ENCODE measurements around the gene CT45A8.
A peak's percentile ranks its signal among the peaks of the same experiment; 100 is the strongest.
"Not testable (repeated sequence)": the region's sequence is repeated elsewhere in the genome, so short reads cannot be mapped to it uniquely, and the experiment has no call there.

CT45A8 gene

DNA sequence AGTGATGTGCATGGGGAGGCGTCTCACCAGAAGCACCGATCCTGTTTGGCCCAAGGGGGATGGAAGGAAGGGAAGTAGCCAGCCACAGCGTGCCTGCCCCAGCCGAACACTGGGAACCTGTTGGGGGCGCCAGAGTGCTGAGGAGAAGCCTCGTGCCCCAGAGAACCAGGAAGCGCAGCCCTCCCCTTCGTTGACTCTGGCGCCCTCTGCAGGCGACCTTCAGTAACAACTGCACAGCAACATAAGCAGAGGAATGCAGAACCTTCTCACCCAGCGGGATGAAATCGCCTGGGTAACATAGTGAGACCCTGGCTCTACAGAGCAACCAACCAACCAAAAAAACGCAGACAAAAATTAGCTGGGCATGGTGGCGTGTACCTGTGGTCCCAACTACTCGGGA lies 34.6 kb upstream of the CT45A8 start:
- TF ChIP-seq, protein P1, sequence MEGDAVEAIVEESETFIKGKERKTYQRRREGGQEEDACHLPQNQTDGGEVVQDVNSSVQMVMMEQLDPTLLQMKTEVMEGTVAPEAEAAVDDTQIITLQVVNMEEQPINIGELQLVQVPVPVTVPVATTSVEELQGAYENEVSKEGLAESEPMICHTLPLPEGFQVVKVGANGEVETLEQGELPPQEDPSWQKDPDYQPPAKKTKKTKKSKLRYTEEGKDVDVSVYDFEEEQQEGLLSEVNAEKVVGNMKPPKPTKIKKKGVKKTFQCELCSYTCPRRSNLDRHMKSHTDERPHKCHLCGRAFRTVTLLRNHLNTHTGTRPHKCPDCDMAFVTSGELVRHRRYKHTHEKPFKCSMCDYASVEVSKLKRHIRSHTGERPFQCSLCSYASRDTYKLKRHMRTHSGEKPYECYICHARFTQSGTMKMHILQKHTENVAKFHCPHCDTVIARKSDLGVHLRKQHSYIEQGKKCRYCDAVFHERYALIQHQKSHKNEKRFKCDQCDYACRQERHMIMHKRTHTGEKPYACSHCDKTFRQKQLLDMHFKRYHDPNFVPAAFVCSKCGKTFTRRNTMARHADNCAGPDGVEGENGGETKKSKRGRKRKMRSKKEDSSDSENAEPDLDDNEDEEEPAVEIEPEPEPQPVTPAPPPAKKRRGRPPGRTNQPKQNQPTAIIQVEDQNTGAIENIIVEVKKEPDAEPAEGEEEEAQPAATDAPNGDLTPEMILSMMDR (IDR thresholded peaks at IDR 0.05; ENCODE audit: low read depth, low read length, poor library complexity, severe bottlenecking), result peak; percentile 18
- H3K27ac ChIP-seq (ENCODE audit: low read depth, low read length); H3F3A ChIP-seq (ENCODE audit: control insufficient read depth, insufficient read depth); H4K20me1 ChIP-seq (ENCODE audit: control insufficient read depth, insufficient read depth, low read depth, low read length); H3K4me2 ChIP-seq (ENCODE audit: low read length); H3K36me3 ChIP-seq (ENCODE audit: control insufficient read depth, low read length); H3K9me2 ChIP-seq (replicated peaks; ENCODE audit: control insufficient read depth, low read length); H3K79me2 ChIP-seq (ENCODE audit: control insufficient read depth, low read length); H3K9me3 ChIP-seq (ENCODE audit: control insufficient read depth, insufficient read depth, low read length); H3K4me3 ChIP-seq (ENCODE audit: low read length); H3K27me3 ChIP-seq (ENCODE audit: control insufficient read depth, low read length); H3K4me1 ChIP-seq (ENCODE audit: control insufficient read depth, low read length): not testable (repeated sequence)

DNA sequence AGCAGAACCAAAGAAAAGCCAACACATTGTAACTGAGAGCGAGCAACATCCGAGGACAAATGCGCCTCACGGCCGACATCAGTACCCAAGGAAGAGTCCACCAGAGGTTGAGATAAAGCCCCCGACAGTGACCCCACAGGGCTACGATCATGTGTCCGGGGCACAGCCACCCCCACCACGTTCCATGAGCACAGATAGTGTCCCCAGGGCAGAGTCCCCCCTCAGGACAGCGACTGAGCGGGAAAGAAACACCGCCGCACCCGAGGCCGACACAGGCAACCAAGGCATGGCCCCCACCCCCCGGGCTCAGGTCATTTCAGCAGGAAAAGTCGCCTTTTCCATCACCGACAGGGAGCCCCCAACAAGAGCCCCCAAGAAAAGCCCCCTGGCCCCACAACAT lies 33.9 kb upstream of the CT45A8 start:
- not testable (repeated sequence) for H3K4me2 ChIP-seq (ENCODE audit: low read length); H3K4me3 ChIP-seq (ENCODE audit: low read length); H3K9me3 ChIP-seq (ENCODE audit: control insufficient read depth, insufficient read depth, low read length); H3K27ac ChIP-seq (ENCODE audit: low read depth, low read length); H4K20me1 ChIP-seq (ENCODE audit: control insufficient read depth, insufficient read depth, low read depth, low read length); H3K4me1 ChIP-seq (ENCODE audit: control insufficient read depth, low read length); H3K27me3 ChIP-seq (ENCODE audit: control insufficient read depth, low read length); H3K36me3 ChIP-seq (ENCODE audit: control insufficient read depth, low read length); H3K79me2 ChIP-seq (ENCODE audit: control insufficient read depth, low read length); H3F3A ChIP-seq (ENCODE audit: control insufficient read depth, insufficient read depth); H3K9me2 ChIP-seq (replicated peaks; ENCODE audit: control insufficient read depth, low read length)

GRCh38 chrX:135882741-135883140 lies 28.4 kb upstream of the CT45A8 start:
- H3K27ac ChIP-seq (ENCODE audit: low read depth, low read length); H3K4me1 ChIP-seq (ENCODE audit: control insufficient read depth, low read length); H3F3A ChIP-seq (ENCODE audit: control insufficient read depth, insufficient read depth); H3K9me2 ChIP-seq (replicated peaks; ENCODE audit: control insufficient read depth, low read length); H3K36me3 ChIP-seq (ENCODE audit: control insufficient read depth, low read length); H3K9me3 ChIP-seq (ENCODE audit: control insufficient read depth, insufficient read depth, low read length); H3K4me3 ChIP-seq (ENCODE audit: low read length); H3K27me3 ChIP-seq (ENCODE audit: control insufficient read depth, low read length); H3K79me2 ChIP-seq (ENCODE audit: control insufficient read depth, low read length); H4K20me1 ChIP-seq (ENCODE audit: control insufficient read depth, insufficient read depth, low read depth, low read length); H3K4me2 ChIP-seq (ENCODE audit: low read length): not testable (repeated sequence)

- H3K27me3 ChIP-seq (ENCODE audit: control insufficient read depth, low read length); H3K4me2 ChIP-seq (ENCODE audit: low read length): not testable (repeated sequence)
Measured at GRCh38 chrX:135871712-135872111, 17.4 kb upstream of the CT45A8 start, which contains the start of gene CT45A9. TSS of gene CT45A9 (minus strand) at chrX:135871812. CDS start at chrX:135868061, 3,751 bp downstream.

DNA sequence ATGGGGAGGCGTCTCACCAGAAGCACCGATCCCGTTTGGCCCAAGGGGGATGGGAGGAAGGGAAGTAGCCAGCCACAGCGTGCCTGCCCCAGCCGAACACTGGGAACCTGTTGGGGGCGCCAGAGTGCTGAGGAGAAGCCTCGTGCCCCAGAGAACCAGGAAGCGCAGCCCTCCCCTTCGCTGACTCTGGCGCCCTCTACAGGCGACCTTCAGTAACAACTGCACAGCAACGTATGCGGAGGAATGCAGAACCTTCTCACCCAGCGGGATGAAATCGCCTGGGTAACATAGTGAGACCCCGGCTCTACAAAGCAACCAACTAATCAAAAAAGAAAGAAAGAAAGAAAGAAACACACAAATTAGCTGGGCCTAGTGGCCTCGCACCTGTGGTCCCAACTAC lies 17.2 kb downstream of the CT45A8 start, which contains the start of gene CT45A7:
Gene CT45A7 (minus strand): TSS at position 101 of the 400 bp plus-strand sequence. CDS start 3,747 bp downstream, outside the sequence.
- not testable (repeated sequence) for H3K4me2 ChIP-seq (ENCODE audit: low read length); H3K27ac ChIP-seq (ENCODE audit: low read depth, low read length); H3K36me3 ChIP-seq (ENCODE audit: control insufficient read depth, low read length); H3K9me2 ChIP-seq (replicated peaks; ENCODE audit: control insufficient read depth, low read length); H3K27me3 ChIP-seq (ENCODE audit: control insufficient read depth, low read length); H3K9me3 ChIP-seq (ENCODE audit: control insufficient read depth, insufficient read depth, low read length); H4K20me1 ChIP-seq (ENCODE audit: control insufficient read depth, insufficient read depth, low read depth, low read length); H3F3A ChIP-seq (ENCODE audit: control insufficient read depth, insufficient read depth); H3K79me2 ChIP-seq (ENCODE audit: control insufficient read depth, low read length); H3K4me3 ChIP-seq (ENCODE audit: low read length); H3K4me1 ChIP-seq (ENCODE audit: control insufficient read depth, low read length)

More at GRCh38 chrX:135871712-135872111, 17.4 kb upstream of the CT45A8 start, which contains the start of gene CT45A9:
- not testable (repeated sequence) for H3K27ac ChIP-seq (ENCODE audit: low read depth, low read length); H3K4me1 ChIP-seq (ENCODE audit: control insufficient read depth, low read length); H3K4me3 ChIP-seq (ENCODE audit: low read length); H3F3A ChIP-seq (ENCODE audit: control insufficient read depth, insufficient read depth); H3K9me3 ChIP-seq (ENCODE audit: control insufficient read depth, insufficient read depth, low read length); H3K79me2 ChIP-seq (ENCODE audit: control insufficient read depth, low read length); H3K36me3 ChIP-seq (ENCODE audit: control insufficient read depth, low read length); H4K20me1 ChIP-seq (ENCODE audit: control insufficient read depth, insufficient read depth, low read depth, low read length); H3K9me2 ChIP-seq (replicated peaks; ENCODE audit: control insufficient read depth, low read length)

- H3K9me2 ChIP-seq (replicated peaks; ENCODE audit: control insufficient read depth, low read length); H3K4me2 ChIP-seq (ENCODE audit: low read length); H3K27me3 ChIP-seq (ENCODE audit: control insufficient read depth, low read length); H3F3A ChIP-seq (ENCODE audit: control insufficient read depth, insufficient read depth); H3K27ac ChIP-seq (ENCODE audit: low read depth, low read length); H4K20me1 ChIP-seq (ENCODE audit: control insufficient read depth, insufficient read depth, low read depth, low read length); H3K36me3 ChIP-seq (ENCODE audit: control insufficient read depth, low read length); H3K79me2 ChIP-seq (ENCODE audit: control insufficient read depth, low read length); H3K4me1 ChIP-seq (ENCODE audit: control insufficient read depth, low read length); H3K9me3 ChIP-seq (ENCODE audit: control insufficient read depth, insufficient read depth, low read length); H3K4me3 ChIP-seq (ENCODE audit: low read length): not testable (repeated sequence)
Measured at GRCh38 chrX:135819912-135820311, 34.4 kb downstream of the CT45A8 start, which contains the start of gene CT45A2. TSS of gene CT45A2 (minus strand) at chrX:135820012. CDS start at chrX:135816265, 3,747 bp downstream.

DNA sequence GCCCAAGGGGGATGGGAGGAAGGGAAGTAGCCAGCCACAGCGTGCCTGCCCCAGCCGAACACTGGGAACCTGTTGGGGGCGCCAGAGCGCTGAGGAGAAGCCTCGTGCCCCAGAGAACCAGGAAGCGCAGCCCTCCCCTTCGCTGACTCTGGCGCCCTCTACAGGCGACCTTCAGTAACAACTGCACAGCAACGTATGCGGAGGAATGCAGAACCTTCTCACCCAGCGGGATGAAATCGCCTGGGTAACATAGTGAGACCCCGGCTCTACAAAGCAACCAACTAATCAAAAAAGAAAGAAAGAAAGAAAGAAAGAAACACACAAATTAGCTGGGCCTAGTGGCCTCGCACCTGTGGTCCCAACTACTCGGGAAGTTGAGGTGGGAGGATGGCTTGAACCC lies 51.7 kb downstream of the CT45A8 start, which contains the start of gene CT45A6:
Gene CT45A6 (minus strand): TSS at position 101 of the 400 bp plus-strand sequence. CDS start 3,794 bp downstream, outside the sequence.
- not testable (repeated sequence) for H4K20me1 ChIP-seq (ENCODE audit: control insufficient read depth, insufficient read depth, low read depth, low read length); H3K27me3 ChIP-seq (ENCODE audit: control insufficient read depth, low read length); H3K27ac ChIP-seq (ENCODE audit: low read depth, low read length); H3K4me2 ChIP-seq (ENCODE audit: low read length); H3K79me2 ChIP-seq (ENCODE audit: control insufficient read depth, low read length); H3K36me3 ChIP-seq (ENCODE audit: control insufficient read depth, low read length); H3K9me3 ChIP-seq (ENCODE audit: control insufficient read depth, insufficient read depth, low read length); H3K9me2 ChIP-seq (replicated peaks; ENCODE audit: control insufficient read depth, low read length); H3K4me1 ChIP-seq (ENCODE audit: control insufficient read depth, low read length); H3K4me3 ChIP-seq (ENCODE audit: low read length); H3F3A ChIP-seq (ENCODE audit: control insufficient read depth, insufficient read depth)

All from DOHH2 (cell line).